ENCODE data around the gene ZBTB7C.
"Not testable (repeated sequence)": the region's sequence is repeated elsewhere in the genome, so short reads cannot be mapped to it uniquely, and the experiment has no call there.

ZBTB7C gene

GRCh38 chr18:48440924-48441323 lies 31.7 kb upstream of the ZBTB7C start:
- TF ChIP-seq, protein P1, sequence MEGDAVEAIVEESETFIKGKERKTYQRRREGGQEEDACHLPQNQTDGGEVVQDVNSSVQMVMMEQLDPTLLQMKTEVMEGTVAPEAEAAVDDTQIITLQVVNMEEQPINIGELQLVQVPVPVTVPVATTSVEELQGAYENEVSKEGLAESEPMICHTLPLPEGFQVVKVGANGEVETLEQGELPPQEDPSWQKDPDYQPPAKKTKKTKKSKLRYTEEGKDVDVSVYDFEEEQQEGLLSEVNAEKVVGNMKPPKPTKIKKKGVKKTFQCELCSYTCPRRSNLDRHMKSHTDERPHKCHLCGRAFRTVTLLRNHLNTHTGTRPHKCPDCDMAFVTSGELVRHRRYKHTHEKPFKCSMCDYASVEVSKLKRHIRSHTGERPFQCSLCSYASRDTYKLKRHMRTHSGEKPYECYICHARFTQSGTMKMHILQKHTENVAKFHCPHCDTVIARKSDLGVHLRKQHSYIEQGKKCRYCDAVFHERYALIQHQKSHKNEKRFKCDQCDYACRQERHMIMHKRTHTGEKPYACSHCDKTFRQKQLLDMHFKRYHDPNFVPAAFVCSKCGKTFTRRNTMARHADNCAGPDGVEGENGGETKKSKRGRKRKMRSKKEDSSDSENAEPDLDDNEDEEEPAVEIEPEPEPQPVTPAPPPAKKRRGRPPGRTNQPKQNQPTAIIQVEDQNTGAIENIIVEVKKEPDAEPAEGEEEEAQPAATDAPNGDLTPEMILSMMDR (IDR thresholded peaks at IDR 0.05; ENCODE audit: low read depth, low read length) = no peak
- H3K4me3 ChIP-seq (ENCODE audit: low read depth, low read length) = no peak overlapping the region
- no peak for DNase-seq (ENCODE audit: low read depth, low spot score)
- in situ Hi-C loops (cut with HindIII; ENCODE audit: low sequenced_read_pairs) = no loop called here

DNA sequence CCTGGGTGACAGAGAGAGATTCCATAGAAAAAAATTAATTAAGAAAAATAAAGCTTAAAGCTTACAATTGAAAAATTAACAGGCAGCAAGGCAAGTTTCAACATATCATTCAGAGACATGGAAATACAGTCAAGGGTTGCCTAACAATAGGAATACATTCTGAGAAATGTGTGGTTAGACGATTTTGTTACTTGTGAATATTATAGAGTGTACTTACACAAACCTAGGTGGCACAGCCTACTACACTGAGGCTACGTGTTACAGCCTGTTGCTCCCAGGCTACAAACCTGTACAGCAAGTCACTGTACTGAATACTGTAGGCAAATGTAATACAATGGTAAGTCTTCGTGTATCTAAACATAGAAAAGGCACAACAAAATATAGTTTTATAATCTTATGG lies 27.7 kb upstream of the ZBTB7C start:
- no peak for DNase-seq (ENCODE audit: low read depth, low spot score)
- TF ChIP-seq, protein P1 (IDR thresholded peaks at IDR 0.05; ENCODE audit: low read depth, low read length) = no peak
- H3K4me3 ChIP-seq (ENCODE audit: low read depth, low read length) = no peak overlapping the region
- in situ Hi-C loops (cut with HindIII; ENCODE audit: low sequenced_read_pairs) = no loop called here

DNA sequence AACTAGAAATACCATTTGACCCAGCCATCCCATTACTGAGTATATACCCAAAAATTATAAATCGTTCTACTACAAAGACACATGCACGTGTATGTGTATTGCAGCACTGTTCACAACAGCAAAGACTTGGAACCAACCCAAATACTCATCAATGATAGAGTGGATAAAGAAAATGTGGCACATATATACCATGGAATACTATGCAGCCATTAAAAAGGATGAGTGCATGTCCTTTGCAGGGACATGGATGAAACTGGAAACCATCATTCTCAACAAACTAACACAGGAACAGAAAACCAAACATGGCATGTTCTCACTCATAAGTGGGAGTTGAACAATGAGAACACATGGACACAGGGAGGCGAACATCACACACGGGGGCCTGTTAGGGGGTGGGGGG lies 25.2 kb upstream of the ZBTB7C start:
- H3K4me3 ChIP-seq (ENCODE audit: low read depth, low read length); in situ Hi-C loops (cut with HindIII; ENCODE audit: low sequenced_read_pairs); DNase-seq (ENCODE audit: low read depth, low spot score): not testable (repeated sequence)

GRCh38 chr18:48433541-48433940 lies 24.4 kb upstream of the ZBTB7C start:
- no peak for DNase-seq (ENCODE audit: low read depth, low spot score)
- no peak overlapping the region for H3K4me3 ChIP-seq (ENCODE audit: low read depth, low read length)
- TF ChIP-seq, protein P1 (IDR thresholded peaks at IDR 0.05; ENCODE audit: low read depth, low read length) = no peak
- in situ Hi-C loops (cut with HindIII; ENCODE audit: low sequenced_read_pairs) = no loop called here

- TF ChIP-seq, protein P1 (IDR thresholded peaks at IDR 0.05; ENCODE audit: low read depth, low read length) = no peak
- no peak for DNase-seq (ENCODE audit: low read depth, low spot score)
- in situ Hi-C loops (cut with HindIII; ENCODE audit: low sequenced_read_pairs) = no loop called here
- no peak overlapping the region for H3K4me3 ChIP-seq (ENCODE audit: low read depth, low read length)
Observed at GRCh38 chr18:48430150-48430549, 21.0 kb upstream of the ZBTB7C start.

GRCh38 chr18:48428475-48429177 lies 19.4 kb upstream of the ZBTB7C start:
- no peak for DNase-seq (ENCODE audit: low read depth, low spot score)
- in situ Hi-C loops (cut with HindIII; ENCODE audit: low sequenced_read_pairs) = no loop called here

DNA sequence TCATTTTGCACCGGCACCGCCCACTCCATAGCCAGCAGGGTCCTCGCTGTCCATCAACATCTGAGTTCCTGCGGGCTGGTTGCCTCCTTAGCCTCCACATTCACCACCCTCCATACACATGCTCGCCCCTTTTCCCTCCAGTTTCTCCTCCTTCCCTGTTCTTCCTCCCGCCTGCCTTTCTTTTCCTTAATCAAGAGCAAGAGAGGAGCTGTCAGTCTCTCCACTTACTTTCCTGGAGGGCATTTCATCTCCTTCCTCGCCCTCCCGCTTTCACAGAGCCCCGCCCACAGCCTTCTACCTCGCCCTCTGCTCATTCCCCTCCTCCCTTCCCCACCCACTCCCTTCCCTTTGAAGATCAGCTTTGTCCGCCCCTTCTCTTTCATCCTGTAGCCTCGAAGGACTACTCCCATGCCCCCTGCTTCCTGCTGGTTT lies 13.8 kb upstream of the ZBTB7C start:
- TF ChIP-seq, protein P1 (IDR thresholded peaks at IDR 0.05; ENCODE audit: low read depth, low read length) = no peak
- in situ Hi-C loops (cut with HindIII; ENCODE audit: low sequenced_read_pairs) = no loop called here
- no peak overlapping the region for H3K4me3 ChIP-seq (ENCODE audit: low read depth, low read length)
- no peak for DNase-seq (ENCODE audit: low read depth, low spot score)

More at GRCh38 chr18:48428475-48429177, 19.4 kb upstream of the ZBTB7C start:
- H3K4me3 ChIP-seq (ENCODE audit: low read depth, low read length) = no peak overlapping the region
- TF ChIP-seq, protein P1 (IDR thresholded peaks at IDR 0.05; ENCODE audit: low read depth, low read length) = no peak
